K562 (cell line): ENCODE results near the gene ATXN1. TPM values are rescaled to one million over a fixed set of nuclear protein-coding genes. Genes with fewer than 3 reads are reported as not detected.

ENCODE experiments used
- ATAC-seq: fragments of 200-7000 bp; cut with Tn5 transposase; 3 replicates; pipeline ENCODE4 v1.9.1; 2020; ENCODE audit warnings: moderate library complexity
- BruUV-seq: library from RNA; stranded (reverse); fragments of 400-500 nt; replicated peaks from 2 replicates; lab custom pipeline; 2021; lab: Mats Ljungman, UMichigan
- CTCF ChIA-PET: fragments of 300-600 bp; formaldehyde crosslinking; extraction: SDS; loops from one replicate; lab custom pipeline; 2021; ENCODE audit warnings: low intra/inter-chr PET ratio; lab: Yijun Ruan, JAX
- POLR2A ChIA-PET: fragments of 300-600, 350-650 bp; sonication (Branson Sonifier 250); formaldehyde crosslinking; extraction: SDS; loops from one replicate; lab custom pipeline; 2021; ENCODE audit warnings: antibody characterized with exemption, inconsistent platforms; lab: Yijun Ruan, JAX
- DNase-seq, 4 experiments: peaks; one replicate each; pipeline versions ENCODE4 v3.0.0 to v3.0.0-alpha.2; 2011 to 2018; ENCODE audit warnings: low spot score in 3 of 4, mixed read lengths in 3 of 4; ENCODE audit errors: extremely low read depth in 1 of 4
- FAIRE-seq: peaks from 2 replicates; lab custom pipeline; 2011; peaks lifted over from hg19 to GRCh38; lab: Jason Lieb, UNC
- H2AFZ ChIP-seq: 2 replicates; pipeline ENCODE4 v1.6.0; 2011; ENCODE audit warnings: low read depth, low read length, control low read depth, inconsistent platforms
- H3K27ac ChIP-seq: fragments of 200-600 bp; 3 replicates; pipeline ENCODE4 v1.8.0; 2011; ENCODE audit warnings: low read depth, mild to moderate bottlenecking, control low read depth, inconsistent platforms, low read length, moderate library complexity, mixed read lengths; ENCODE audit errors: extremely low read depth
- H3K27me3 ChIP-seq, 2 experiments: fragments of 300-600 bp in 1 of 2; 2 replicates in 1 of 2; 3 replicates in 1 of 2; pipeline versions ENCODE4 v1.6.0 to v1.8.0; 2011; ENCODE audit warnings: inconsistent platforms in 2 of 2, low read length in 2 of 2, mild to moderate bottlenecking in 1 of 2, mixed read lengths in 1 of 2, moderate library complexity in 1 of 2; ENCODE audit not compliant: control insufficient read depth in 2 of 2, insufficient read depth in 2 of 2
- H3K36me3 ChIP-seq: fragments of 300-600 bp; 3 replicates; pipeline ENCODE4 v1.8.0; 2011; ENCODE audit warnings: mild to moderate bottlenecking, low read length, inconsistent platforms; ENCODE audit not compliant: control insufficient read depth, insufficient read depth
- H3K4me1 ChIP-seq, 2 experiments: fragments of 200-600 bp in 1 of 2; replicated peaks in 1 of 2; 2 replicates in 1 of 2; 3 replicates in 1 of 2; pipeline versions ENCODE4 v1.5.1 to v1.8.0; 2011; ENCODE audit warnings: inconsistent platforms in 2 of 2, low read length in 2 of 2, mild to moderate bottlenecking in 1 of 2, mixed read lengths in 1 of 2, moderate library complexity in 1 of 2; ENCODE audit not compliant: control insufficient read depth in 2 of 2, insufficient read depth in 2 of 2
- H3K4me2 ChIP-seq: 2 replicates; pipeline ENCODE4 v1.6.1; 2011; ENCODE audit warnings: low read length, control low read depth, inconsistent platforms, mixed read lengths; ENCODE audit not compliant: insufficient read depth
- H3K4me3 ChIP-seq: fragments of 200-600 bp; sonication (generic), shearing (Covaris generic); 2 replicates; pipeline ENCODE4 v1.5.1; 2016; ENCODE audit warnings: control low read depth, inconsistent platforms
- H3K79me2 ChIP-seq: fragments of 200-600 bp; 3 replicates; pipeline ENCODE4 v1.8.0; 2011; ENCODE audit warnings: low read length, inconsistent platforms; ENCODE audit not compliant: control insufficient read depth, insufficient read depth
- H3K9ac ChIP-seq, 2 experiments: 2 replicates each; pipeline versions ENCODE4 v1.6.0 to v1.6.1; 2011; ENCODE audit warnings: low read depth in 2 of 2, low read length in 2 of 2, control low read depth in 1 of 2, inconsistent platforms in 1 of 2, mild to moderate bottlenecking in 1 of 2, mixed read lengths in 1 of 2; ENCODE audit not compliant: insufficient read depth in 1 of 2
- H3K9me1 ChIP-seq: one replicate; pipeline ENCODE4 v1.6.0; 2011; ENCODE audit warnings: inconsistent platforms, mild to moderate bottlenecking, low read length, moderate library complexity; ENCODE audit not compliant: control insufficient read depth, insufficient read depth
- H3K9me3 ChIP-seq: replicated peaks from 2 replicates; pipeline ENCODE4 v1.5.1; 2011; ENCODE audit warnings: low read depth, low read length, inconsistent platforms; ENCODE audit not compliant: control insufficient read depth, insufficient read depth
- H4K20me1 ChIP-seq: replicated peaks from 2 replicates; pipeline ENCODE4 v1.6.1; 2011; ENCODE audit warnings: low read length, inconsistent platforms, mixed read lengths; ENCODE audit not compliant: control insufficient read depth, insufficient read depth
- FOSL1 ChIP-seq: fragments of 200-800 bp; sonication (Bioruptor generic); conservative IDR thresholded peaks from 2 replicates; pipeline ENCODE4 v1.6.1; 2016; ENCODE audit warnings: missing genetic modification characterization, missing compliant biosample characterization
- KLF13 ChIP-seq: fragments of 450-650 bp; IDR thresholded peaks from 2 replicates; pipeline ENCODE4 v1.6.1; 2016; ENCODE audit warnings: missing genetic modification characterization, low read depth, mild to moderate bottlenecking, missing compliant biosample characterization, moderate library complexity, borderline replicate concordance
- NUFIP1 ChIP-seq: fragments of 450-650 bp; IDR thresholded peaks from 2 replicates; pipeline ENCODE4 v1.6.1; 2018; ENCODE audit not compliant: partially characterized antibody
- RBM34 ChIP-seq: fragments of 200-400 bp; formaldehyde crosslinking; IDR thresholded peaks from 2 replicates; pipeline ENCODE4 v1.6.1; 2018; ENCODE audit warnings: low read length, borderline replicate concordance; ENCODE audit not compliant: insufficient read depth
- SIRT6 ChIP-seq: IDR thresholded peaks from one replicate; pipeline ENCODE4 v1.6.1; 2012; ENCODE audit warnings: low read depth, mild to moderate bottlenecking, control low read depth, inconsistent platforms, low read length, moderate library complexity
- SREBF1 ChIP-seq: fragments of 150-350 bp; IDR thresholded peaks from 2 replicates; pipeline ENCODE4 v1.6.1; 2014; ENCODE audit warnings: antibody characterized with exemption, low read depth, low read length, borderline replicate concordance
- TRIM28 ChIP-seq: fragments of 450-650 bp; IDR thresholded peaks from 2 replicates; pipeline ENCODE4 v1.6.1; 2017
- ZNF695 ChIP-seq: fragments of 450-650 bp; formaldehyde crosslinking; IDR thresholded peaks from 2 replicates; pipeline ENCODE4 v1.4.0; 2020; ENCODE audit warnings: mild to moderate bottlenecking, moderate library complexity
- ZNF79 ChIP-seq: fragments of 250-450 bp; sonication (Bioruptor Pico); IDR thresholded peaks from 2 replicates; pipeline ENCODE4 v1.4.0; 2020; ENCODE audit warnings: low read depth, mild to moderate bottlenecking, moderate library complexity
- WGBS: fragments of 100-300 bp; shearing (Covaris generic); methylation state at CpG from one replicate; pipeline ENCODE4 v1.1.6; 2016; ENCODE audit warnings: low coverage, mixed read lengths; ENCODE audit not compliant: insufficient coverage; ENCODE audit errors: missing lambda C conversion rate; 5-methylcytosine and 5-hydroxymethylcytosine counted together
- in situ Hi-C: fragments of 300-500 bp; cut with MboI; formaldehyde crosslinking; loops from 4 replicates; pipeline ENCODE4 v1.15.0; 2018; ENCODE audit warnings: inconsistent platforms, mixed read lengths
- intact Hi-C: fragments of 100-400 bp; cut with micrococcal nuclease; formaldehyde crosslinking; loops from 2 replicates; pipeline ENCODE4 v1.14.2; 2022
- polyA plus RNA-seq, 8 experiments: library from polyadenylated mRNA; depleted of rRNA in 4 of 8; stranded (reverse) in 5 of 8; unstranded in 3 of 8; fragments of >200 nt; fragmentation: Nextera tagmentation in 2 of 8; fragmentation: Illumina TruSeq in 1 of 8; extraction: Ambion mirVana in 2 of 8; extraction: Trizol in 1 of 8; gene quantifications; 2 replicates each; pipeline versions ENCODE4 v1.2.1 to v1.2.3, GENCODE V29; 2011 to 2014; ENCODE audit warnings: inconsistent platforms in 1 of 8, missing spikeins in 1 of 8
- total RNA-seq, 7 experiments: library from RNA; depleted of rRNA in 6 of 7; stranded (reverse); fragments of >200 nt in 6 of 7; fragmentation: Illumina TruSeq in 2 of 7; extraction: Trizol in 2 of 7; gene quantifications; 2 replicates each; pipeline versions ENCODE4 v1.2.1 to v1.2.3, GENCODE V29; 2011 to 2021; ENCODE audit warnings: low replicate concordance in 1 of 7
- TF ChIP-seq, protein P1 (sequence below): fragments of 450-650 bp; IDR thresholded peaks from 2 replicates; pipeline ENCODE4 v1.6.1; 2017; ENCODE audit warnings: mild to moderate bottlenecking, moderate library complexity
- TF ChIP-seq, protein P2 (sequence below): fragments of 250-450 bp; sonication (Bioruptor Pico); IDR thresholded peaks from 2 replicates; pipeline ENCODE4 v1.5.0; 2020; ENCODE audit warnings: mild to moderate bottlenecking
- TF ChIP-seq, protein P3 (sequence below), 2 experiments: fragments of 200-800 bp in 1 of 2; sonication (Bioruptor generic) in 1 of 2; sonication (generic) in 1 of 2; formaldehyde crosslinking in 1 of 2; IDR thresholded peaks in 1 of 2; conservative IDR thresholded peaks in 1 of 2; 2 replicates each; pipeline versions ENCODE4 v1.5.0 to v1.6.1; 2016 to 2020; ENCODE audit warnings: missing compliant biosample characterization in 1 of 2, missing genetic modification characterization in 1 of 2, missing genetic modification reagents in 1 of 2
- TF ChIP-seq, protein P4 (sequence below): fragments of 450-650 bp; formaldehyde crosslinking; IDR thresholded peaks from 2 replicates; pipeline ENCODE4 v1.4.0; 2020; ENCODE audit warnings: mild to moderate bottlenecking, moderate library complexity

The ATXN1 gene
- total and polyA plus RNA-seq, 9 of the 15 experiments (the other 6 are each of a cell fraction or from before 2014, with no cell fraction given): under 0.01 to 1.2 (median 0.58) TPM

DNA sequence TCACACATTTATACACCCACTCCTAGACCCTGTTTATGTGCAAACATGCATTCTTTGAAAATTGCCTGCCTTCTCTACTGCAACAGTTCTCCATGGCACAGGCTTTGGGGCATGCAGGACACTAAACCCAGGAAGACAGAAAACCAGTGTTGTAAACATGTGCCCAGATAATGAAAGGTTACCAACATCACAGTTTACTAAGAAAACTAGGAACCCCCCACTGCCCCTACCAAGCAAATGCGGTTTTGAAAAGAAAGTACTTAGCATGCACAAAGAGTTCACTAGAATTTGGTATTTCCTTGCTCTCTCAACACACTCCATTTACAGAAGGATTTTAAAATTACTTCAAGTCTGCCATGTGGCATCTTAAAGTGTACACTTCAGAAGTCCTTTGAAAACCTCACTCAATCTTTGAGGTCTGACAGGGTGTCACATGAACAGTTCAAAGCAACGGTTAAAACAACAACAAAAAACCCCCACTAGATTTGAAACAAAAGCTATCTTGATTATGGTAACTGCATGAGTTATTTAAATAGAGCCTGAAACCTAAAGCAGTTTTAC lies 277.9 kb downstream of the ATXN1 start (continued):
- TF ChIP-seq, protein P1, sequence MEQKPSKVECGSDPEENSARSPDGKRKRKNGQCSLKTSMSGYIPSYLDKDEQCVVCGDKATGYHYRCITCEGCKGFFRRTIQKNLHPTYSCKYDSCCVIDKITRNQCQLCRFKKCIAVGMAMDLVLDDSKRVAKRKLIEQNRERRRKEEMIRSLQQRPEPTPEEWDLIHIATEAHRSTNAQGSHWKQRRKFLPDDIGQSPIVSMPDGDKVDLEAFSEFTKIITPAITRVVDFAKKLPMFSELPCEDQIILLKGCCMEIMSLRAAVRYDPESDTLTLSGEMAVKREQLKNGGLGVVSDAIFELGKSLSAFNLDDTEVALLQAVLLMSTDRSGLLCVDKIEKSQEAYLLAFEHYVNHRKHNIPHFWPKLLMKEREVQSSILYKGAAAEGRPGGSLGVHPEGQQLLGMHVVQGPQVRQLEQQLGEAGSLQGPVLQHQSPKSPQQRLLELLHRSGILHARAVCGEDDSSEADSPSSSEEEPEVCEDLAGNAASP: no peak
- TF ChIP-seq, protein P2, sequence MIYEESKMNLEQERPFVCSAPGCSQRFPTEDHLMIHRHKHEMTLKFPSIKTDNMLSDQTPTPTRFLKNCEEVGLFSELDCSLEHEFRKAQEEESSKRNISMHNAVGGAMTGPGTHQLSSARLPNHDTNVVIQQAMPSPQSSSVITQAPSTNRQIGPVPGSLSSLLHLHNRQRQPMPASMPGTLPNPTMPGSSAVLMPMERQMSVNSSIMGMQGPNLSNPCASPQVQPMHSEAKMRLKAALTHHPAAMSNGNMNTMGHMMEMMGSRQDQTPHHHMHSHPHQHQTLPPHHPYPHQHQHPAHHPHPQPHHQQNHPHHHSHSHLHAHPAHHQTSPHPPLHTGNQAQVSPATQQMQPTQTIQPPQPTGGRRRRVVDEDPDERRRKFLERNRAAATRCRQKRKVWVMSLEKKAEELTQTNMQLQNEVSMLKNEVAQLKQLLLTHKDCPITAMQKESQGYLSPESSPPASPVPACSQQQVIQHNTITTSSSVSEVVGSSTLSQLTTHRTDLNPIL (CRISPR knock-in tag): no peak
- TF ChIP-seq FOSL1 (no peak), KLF13 (tag) (no peak)

DNA sequence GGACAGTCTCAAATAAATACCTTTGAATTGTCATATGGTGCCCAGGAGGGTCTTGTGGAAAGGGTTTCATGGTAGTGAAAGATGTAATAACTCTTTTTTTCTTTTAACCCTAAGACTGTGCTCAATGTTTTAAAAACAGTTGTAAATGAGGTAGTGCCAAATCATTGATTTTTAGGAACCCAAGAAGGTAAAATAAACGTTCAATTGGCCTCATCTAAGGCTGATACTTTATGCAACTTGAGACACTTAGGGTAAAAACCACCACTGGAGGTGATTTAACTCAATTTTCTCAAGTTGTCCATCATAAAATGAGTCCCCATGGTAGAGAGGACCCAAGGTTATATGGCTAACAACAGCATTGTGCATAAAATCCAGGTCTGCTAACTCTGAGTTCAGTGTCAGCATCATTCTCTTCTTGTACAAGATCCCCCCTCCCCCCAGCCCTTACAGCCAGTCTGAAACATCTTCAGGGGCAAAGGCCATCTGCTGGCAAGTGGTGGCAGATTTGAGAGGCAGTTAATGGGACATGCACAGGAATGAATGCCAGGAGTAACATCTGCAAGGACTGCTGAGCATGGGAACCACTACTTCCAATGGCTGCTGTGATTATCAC lies 278.5 kb downstream of the ATXN1 start:
- Histone ChIP-seq H3K9ac (no peak overlapping the region), H3K36me3 (no peaks in the 10 kb centered on the region), H3K9me1 (no peaks in the 10 kb centered on the region), H3K4me2 (no peak overlapping the region), H3K4me1 (no peaks in the 10 kb centered on the region), H3K27ac (no peak overlapping the region), H3K27me3 (peaks cover 4 to 9% of the 10 kb centered on the region in 2 experiments; a peak in 4 of 5 replicates), H4K20me1 (no peaks in the 10 kb centered on the region), H3K4me3 (no peak overlapping the region), H3K79me2 (no peaks in the 10 kb centered on the region), H2AFZ (no peak overlapping the region), H3K9me3 (no peaks in the 10 kb centered on the region)
- POLR2A ChIA-PET: interaction anchor here (0.6 to 1.0 kb wide), 2 partner anchors 11 to 68 kb away, joined by 3 to 4 read pairs; no protein-coding TSS in a partner anchor
- TF ChIP-seq TRIM28 (no peak), KLF13 (tag) (no peak), SIRT6 (no peak), SREBF1 (no peak), RBM34 (no peak), ZNF79 (no peak), FOSL1 (no peak), ZNF695 (CRISPR knock-in tag) (no peak), NUFIP1 (no peak)
- TF ChIP-seq, protein P3, sequence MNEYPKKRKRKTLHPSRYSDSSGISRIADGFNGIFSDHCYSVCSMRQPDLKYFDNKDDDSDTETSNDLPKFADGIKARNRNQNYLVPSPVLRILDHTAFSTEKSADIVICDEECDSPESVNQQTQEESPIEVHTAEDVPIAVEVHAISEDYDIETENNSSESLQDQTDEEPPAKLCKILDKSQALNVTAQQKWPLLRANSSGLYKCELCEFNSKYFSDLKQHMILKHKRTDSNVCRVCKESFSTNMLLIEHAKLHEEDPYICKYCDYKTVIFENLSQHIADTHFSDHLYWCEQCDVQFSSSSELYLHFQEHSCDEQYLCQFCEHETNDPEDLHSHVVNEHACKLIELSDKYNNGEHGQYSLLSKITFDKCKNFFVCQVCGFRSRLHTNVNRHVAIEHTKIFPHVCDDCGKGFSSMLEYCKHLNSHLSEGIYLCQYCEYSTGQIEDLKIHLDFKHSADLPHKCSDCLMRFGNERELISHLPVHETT (CRISPR knock-in tag; conservative IDR thresholded peaks at IDR 0.05 in 1 of 2, IDR thresholded peaks at IDR 0.05 in 1 of 2): no peak
- TF ChIP-seq, protein P4, sequence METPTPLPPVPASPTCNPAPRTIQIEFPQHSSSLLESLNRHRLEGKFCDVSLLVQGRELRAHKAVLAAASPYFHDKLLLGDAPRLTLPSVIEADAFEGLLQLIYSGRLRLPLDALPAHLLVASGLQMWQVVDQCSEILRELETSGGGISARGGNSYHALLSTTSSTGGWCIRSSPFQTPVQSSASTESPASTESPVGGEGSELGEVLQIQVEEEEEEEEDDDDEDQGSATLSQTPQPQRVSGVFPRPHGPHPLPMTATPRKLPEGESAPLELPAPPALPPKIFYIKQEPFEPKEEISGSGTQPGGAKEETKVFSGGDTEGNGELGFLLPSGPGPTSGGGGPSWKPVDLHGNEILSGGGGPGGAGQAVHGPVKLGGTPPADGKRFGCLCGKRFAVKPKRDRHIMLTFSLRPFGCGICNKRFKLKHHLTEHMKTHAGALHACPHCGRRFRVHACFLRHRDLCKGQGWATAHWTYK (CRISPR knock-in tag): no peak
- intact Hi-C loops: no loop called here
- WGBS: 0% methylated on average over 1 of the region's 1 CpG
- in situ Hi-C loops: no loop called here
- FAIRE-seq (no peak), DNase-seq (no peak), ATAC-seq (no peak)
- BruUV-seq: no TSS peak
- CTCF ChIA-PET: no interaction called here
